ENCODE measurements around the gene PLIN3. TPM values are rescaled to one million over a fixed set of nuclear protein-coding genes. Genes with fewer than 3 reads are reported as not detected.

The PLIN3 gene
- total and polyA plus RNA-seq, 11 donors = 10.0 to 102 (median 22.9) TPM

DNA sequence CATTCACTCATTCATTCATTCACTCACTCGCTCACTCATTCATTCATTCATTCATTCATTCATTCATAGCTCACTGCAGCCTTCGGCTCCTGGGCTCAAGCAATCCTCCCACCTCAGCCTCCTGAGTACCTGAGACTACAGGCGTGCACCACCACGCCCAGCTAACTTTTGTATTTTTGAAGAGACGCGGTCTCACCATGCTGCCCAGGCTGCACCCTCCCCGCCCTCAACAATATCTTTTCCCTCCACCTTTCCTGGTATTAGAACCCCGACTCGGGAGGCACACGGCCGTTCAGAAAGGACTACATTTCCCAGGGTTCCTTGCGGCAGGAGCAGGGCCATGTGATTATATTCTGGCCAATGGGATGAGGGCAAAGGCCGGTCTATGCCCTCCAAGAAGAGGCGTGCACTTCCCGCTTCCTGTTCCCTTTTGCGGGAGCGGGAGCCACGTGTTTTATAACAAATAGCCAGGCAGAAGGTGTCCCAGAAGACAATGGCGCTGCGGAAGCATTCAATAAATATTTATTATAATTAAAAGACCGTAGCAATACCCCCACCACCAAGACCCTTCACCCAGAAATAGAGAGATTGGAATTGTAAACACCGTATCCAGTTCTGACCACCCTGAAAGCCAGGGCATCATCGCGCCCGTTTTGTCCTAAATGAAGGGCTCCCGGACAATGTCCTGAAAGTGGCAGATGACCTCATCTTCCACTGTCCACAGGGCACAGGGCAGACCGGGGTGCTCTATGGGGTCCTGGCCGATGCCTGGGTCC is 51.9 kb downstream of the PLIN3 start:
- intact Hi-C loops (cut with DNase I) = loop anchor here in 3 of 10 donors (2.0 to 5.0 kb wide), 3 partner anchors 15 to 217 kb away; partner anchors contain the start of gene TICAM1 (in 1 of the 3)
- peak overlapping the region in 6 of 12 donors; percentile 12 to 66 (median 23) for H3K27ac ChIP-seq
- ATAC-seq = peak; percentile 87 to 94 (median 92)
- peak; percentile 89 to 94 (median 93) for DNase-seq
- H3K27me3 ChIP-seq = no peaks in the 10 kb centered on the region
- H3K36me3 ChIP-seq = peaks cover 0 to 42% (median 23%) of the 10 kb centered on the region in 9 donors
- H3K9me3 ChIP-seq = no peaks in the 10 kb centered on the region
- H3K4me1 ChIP-seq = peaks cover 0 to 36% (median 19%) of the 10 kb centered on the region in 12 donors
- H3K4me3 ChIP-seq = peak overlapping the region in 8 of 12 donors; percentile 0 to 44 (median 28)
- no peak for TF ChIP-seq POLR2A (IDR thresholded peaks at IDR 0.05)
- 28 to 32% (median 31%) methylated on average over 26 to 28 of the region's 28 CpGs for WGBS, 4 donors

DNA sequence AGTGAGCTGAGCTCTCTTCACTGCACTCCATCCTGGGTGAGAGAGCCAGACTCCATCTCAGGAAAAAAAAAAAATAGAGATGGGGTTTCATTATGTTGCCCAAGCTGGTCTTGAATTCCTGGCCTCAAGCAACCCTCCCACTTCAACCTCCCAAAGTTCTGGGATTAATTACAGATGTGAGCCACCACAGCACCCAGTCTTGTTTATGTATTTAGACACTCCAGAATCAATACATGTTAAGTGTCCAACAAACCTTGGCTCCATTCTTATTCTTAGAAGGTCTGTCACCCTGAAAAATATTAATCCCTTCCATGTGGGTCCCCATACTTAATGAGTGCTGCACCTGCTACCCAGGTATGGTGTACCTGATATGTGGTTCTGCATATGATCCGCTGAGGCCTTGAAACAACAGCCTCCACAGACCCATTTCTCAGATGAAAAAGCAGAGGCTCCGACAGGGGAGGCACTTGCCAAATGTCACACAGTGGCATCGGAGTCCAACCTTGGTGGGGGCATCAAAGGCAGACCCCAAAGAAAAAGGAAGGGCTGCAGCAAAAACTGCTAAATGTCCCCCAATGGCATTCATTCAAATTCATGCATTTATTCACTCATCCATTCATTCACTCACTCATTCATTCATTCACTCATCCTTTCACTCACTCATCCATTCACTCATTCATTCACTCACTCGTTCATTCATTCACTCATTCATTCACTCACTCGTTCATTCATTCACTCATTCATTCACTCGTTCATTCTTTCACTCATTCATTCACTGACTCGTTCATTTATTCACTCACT is 52.6 kb downstream of the PLIN3 start:
- H3K4me3 ChIP-seq = peak overlapping the region in 4 of 12 donors; percentile 20 to 44 (median 39)
- DNase-seq (no peak), ATAC-seq (no peak)
- H3K36me3 ChIP-seq = peaks cover 0 to 38% (median 23%) of the 10 kb centered on the region in 9 donors
- H3K27ac ChIP-seq = no peak overlapping the region
- intact Hi-C loops (cut with DNase I) = loop anchor here in 6 of 10 donors (5.0 kb wide), 4 partner anchors 37 to 217 kb away; partner anchors contain the start of gene KDM4B (in 1 of the 6)
- H3K4me1 ChIP-seq = peaks cover 0 to 37% (median 19%) of the 10 kb centered on the region in 12 donors
- no peaks in the 10 kb centered on the region for H3K9me3 ChIP-seq
- WGBS, 4 donors = 73 to 76% (median 75%) methylated on average over 7 of the region's 7 CpGs
- TF ChIP-seq POLR2A (IDR thresholded peaks at IDR 0.05) = no peak
- TF ChIP-seq, protein P1, sequence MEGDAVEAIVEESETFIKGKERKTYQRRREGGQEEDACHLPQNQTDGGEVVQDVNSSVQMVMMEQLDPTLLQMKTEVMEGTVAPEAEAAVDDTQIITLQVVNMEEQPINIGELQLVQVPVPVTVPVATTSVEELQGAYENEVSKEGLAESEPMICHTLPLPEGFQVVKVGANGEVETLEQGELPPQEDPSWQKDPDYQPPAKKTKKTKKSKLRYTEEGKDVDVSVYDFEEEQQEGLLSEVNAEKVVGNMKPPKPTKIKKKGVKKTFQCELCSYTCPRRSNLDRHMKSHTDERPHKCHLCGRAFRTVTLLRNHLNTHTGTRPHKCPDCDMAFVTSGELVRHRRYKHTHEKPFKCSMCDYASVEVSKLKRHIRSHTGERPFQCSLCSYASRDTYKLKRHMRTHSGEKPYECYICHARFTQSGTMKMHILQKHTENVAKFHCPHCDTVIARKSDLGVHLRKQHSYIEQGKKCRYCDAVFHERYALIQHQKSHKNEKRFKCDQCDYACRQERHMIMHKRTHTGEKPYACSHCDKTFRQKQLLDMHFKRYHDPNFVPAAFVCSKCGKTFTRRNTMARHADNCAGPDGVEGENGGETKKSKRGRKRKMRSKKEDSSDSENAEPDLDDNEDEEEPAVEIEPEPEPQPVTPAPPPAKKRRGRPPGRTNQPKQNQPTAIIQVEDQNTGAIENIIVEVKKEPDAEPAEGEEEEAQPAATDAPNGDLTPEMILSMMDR (IDR thresholded peaks at IDR 0.05) = no peak
- H3K27me3 ChIP-seq = no peaks in the 10 kb centered on the region

DNA sequence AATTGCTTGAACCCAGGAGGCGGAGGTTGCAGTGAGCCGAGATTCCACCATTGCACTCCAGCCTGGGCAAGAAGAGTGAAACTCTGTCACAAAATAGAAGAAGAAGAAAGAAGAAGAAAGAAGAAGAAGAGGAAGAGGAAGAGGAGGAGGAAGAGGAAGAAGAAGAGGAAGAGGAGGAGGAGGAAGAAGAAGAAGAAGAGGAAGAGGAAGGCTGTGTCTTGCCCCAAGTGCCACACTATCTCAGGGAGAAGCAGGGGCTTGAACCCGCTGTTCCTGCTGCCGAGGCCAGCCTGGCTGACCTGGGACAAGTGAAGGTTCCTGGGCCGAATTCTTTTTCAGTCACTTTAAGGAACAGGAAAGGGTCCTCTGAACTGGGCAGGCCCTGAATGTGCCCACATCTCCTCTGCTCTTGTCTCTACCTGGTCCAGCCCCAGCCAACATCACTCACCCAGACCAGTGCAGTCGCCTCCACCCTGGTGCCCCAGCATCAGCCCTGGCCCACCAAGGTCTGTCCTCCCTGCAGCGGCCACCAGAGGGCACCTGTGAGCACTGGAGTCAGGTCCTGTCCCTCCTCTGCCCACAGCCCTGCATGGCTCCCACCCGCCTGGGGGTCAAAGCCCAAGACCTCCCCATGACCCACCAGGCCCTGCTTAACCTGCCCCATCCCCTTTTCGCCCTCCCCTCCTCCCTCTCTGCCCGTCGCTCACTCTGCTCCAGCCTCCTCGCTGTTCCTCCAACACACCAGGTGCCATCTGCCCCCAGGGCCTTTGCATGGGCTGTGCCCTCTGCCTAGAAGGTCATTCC is 55.9 kb downstream of the PLIN3 start:
- peak; percentile 76 to 93 (median 82) for DNase-seq
- Histone ChIP-seq H3K27me3 (no peaks in the 10 kb centered on the region), H3K4me3 (no peak overlapping the region), H3K4me1 (peaks cover 0 to 63% (median 17%) of the 10 kb centered on the region in 12 donors), H3K36me3 (peaks cover 0 to 6% (median 3%) of the 10 kb centered on the region in 9 donors), H3K27ac (peak overlapping the region in 1 of 12 donors; percentile 97), H3K9me3 (no peaks in the 10 kb centered on the region)
- TF ChIP-seq, protein P1 (IDR thresholded peaks at IDR 0.05) = peak; percentile 79 to 91 (median 86)
- TF ChIP-seq POLR2A (IDR thresholded peaks at IDR 0.05) = no peak
- 64 to 75% (median 69%) methylated on average over 12 of the region's 12 CpGs for WGBS, 4 donors
- ATAC-seq = peak in 3 of 4 donors; percentile 44 to 48 (median 45)
- intact Hi-C loops (cut with DNase I) = loop anchor here in 8 of 10 donors (1.0 to 5.0 kb wide), 9 partner anchors 39 to 221 kb away; partner anchors contain the start of gene KDM4B (in 1 of the 8)

DNA sequence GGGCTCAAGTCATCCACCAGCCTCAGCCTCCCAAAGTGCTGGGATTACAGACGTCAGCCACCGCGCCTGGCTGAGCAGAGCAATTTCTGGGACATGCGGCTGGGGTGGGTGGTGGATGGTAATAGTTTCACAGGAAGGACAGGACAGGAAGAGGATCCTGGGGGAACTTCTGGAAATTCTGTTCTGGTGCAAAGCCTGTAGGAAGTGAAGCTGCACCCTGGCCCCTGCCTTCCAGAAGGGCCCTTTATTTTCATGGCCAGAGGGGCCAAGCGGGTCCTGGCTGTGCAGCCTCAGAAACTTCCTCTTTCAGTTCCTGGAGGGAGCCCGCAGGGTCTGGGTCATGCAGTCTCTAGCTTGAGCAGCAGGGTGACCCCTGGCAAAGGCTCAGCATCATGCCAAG is 60.3 kb downstream of the PLIN3 start:
- H3K4me1 ChIP-seq = peaks cover 0 to 36% (median 5%) of the 10 kb centered on the region in 12 donors
- peak in 2 of 4 donors; percentile 6 to 25 for ATAC-seq
- TF ChIP-seq POLR2A (IDR thresholded peaks at IDR 0.05) = no peak
- TF ChIP-seq, protein P1 (IDR thresholded peaks at IDR 0.05) = no peak

More for the DNA sequence above, 60.3 kb downstream of the PLIN3 start:
- H3K4me3 ChIP-seq = no peak overlapping the region
- H3K27me3 ChIP-seq = no peaks in the 10 kb centered on the region
- no peaks in the 10 kb centered on the region for H3K36me3 ChIP-seq
- no peaks in the 10 kb centered on the region for H3K9me3 ChIP-seq
- peak overlapping the region in 2 of 12 donors; percentile 41 to 84 for H3K27ac ChIP-seq
- WGBS, 4 donors = 53 to 74% (median 68%) methylated on average over 6 of the region's 6 CpGs
- intact Hi-C loops (cut with DNase I) = loop anchor here in 2 of 10 donors (5.0 kb wide), 2 partner anchors 105 to 225 kb away; no protein-coding TSS in a partner anchor
- peak in 3 of 5 donors; percentile 50 to 75 (median 74) for DNase-seq
